ENCODE measurements around the gene SUSD6.

- TF ChIP-seq POLR2AphosphoS5 (IDR thresholded peaks at IDR 0.05; ENCODE audit: borderline replicate concordance, low read depth, low read length) (no peak), EZH2 (IDR thresholded peaks at IDR 0.05) (no peak)
Measured at GRCh38 chr14:69727860-69728259, 116.5 kb downstream of the SUSD6 start.
